Liver (tissue), 9 donors: ENCODE results near the gene TBC1D22B. TPM values are rescaled to one million over a fixed set of nuclear protein-coding genes. Genes with fewer than 3 reads are reported as not detected.

Experiments
- DNase-seq: peaks from one replicate; pipeline ENCODE4 v3.0.0-alpha.2; 2017; ENCODE audit warnings: low spot score
- H3K27ac ChIP-seq, 2 donors: one replicate each; pipeline ENCODE4 v1.7.0; 2013; ENCODE audit warnings: inconsistent platforms in 2 of 2, low read length in 2 of 2, control low read depth in 1 of 2, low read depth in 1 of 2, mild to moderate bottlenecking in 1 of 2
- H3K27me3 ChIP-seq, 4 donors: one replicate each; pipeline versions ENCODE4 v1.6.1 to v1.7.0; 2013; ENCODE audit warnings: low read length in 3 of 4, inconsistent platforms in 1 of 4, mild to moderate bottlenecking in 1 of 4, moderate library complexity in 1 of 4; ENCODE audit not compliant: control insufficient read depth in 4 of 4, insufficient read depth in 4 of 4
- H3K36me3 ChIP-seq, 4 donors: one replicate each; pipeline versions ENCODE4 v1.6.1 to v1.7.0; 2013; ENCODE audit warnings: low read length in 3 of 4, mild to moderate bottlenecking in 3 of 4, low read depth in 1 of 4, moderate library complexity in 1 of 4; ENCODE audit not compliant: control insufficient read depth in 4 of 4, insufficient read depth in 3 of 4
- H3K4me1 ChIP-seq, 4 donors: one replicate each; pipeline versions ENCODE4 v1.6.1 to v1.7.0; 2013; ENCODE audit warnings: low read length in 3 of 4, mild to moderate bottlenecking in 3 of 4, moderate library complexity in 1 of 4; ENCODE audit not compliant: control insufficient read depth in 4 of 4, insufficient read depth in 4 of 4
- H3K4me3 ChIP-seq, 3 donors: one replicate each; pipeline versions ENCODE4 v1.6.1 to v1.7.0; 2013; ENCODE audit warnings: low read length in 3 of 3, control low read depth in 1 of 3, low read depth in 1 of 3, mild to moderate bottlenecking in 1 of 3
- H3K9ac ChIP-seq, 2 donors: one replicate each; pipeline ENCODE4 v1.7.0; 2013; ENCODE audit warnings: low read length in 2 of 2, mild to moderate bottlenecking in 2 of 2, moderate library complexity in 2 of 2, control low read depth in 1 of 2, low read depth in 1 of 2
- H3K9me3 ChIP-seq, 4 donors: one replicate each; pipeline versions ENCODE4 v1.6.1 to v1.7.0; 2013; ENCODE audit warnings: low read length in 3 of 4; ENCODE audit not compliant: control insufficient read depth in 4 of 4
- ATF3 ChIP-seq: IDR thresholded peaks from 2 replicates; pipeline ENCODE4 v1.6.1; 2016; ENCODE audit warnings: antibody characterized with exemption
- EGR1 ChIP-seq, 2 donors: IDR thresholded peaks; 2 replicates each; pipeline ENCODE4 v1.6.1; 2016 to 2018; ENCODE audit warnings: antibody characterized with exemption in 2 of 2, low read depth in 2 of 2
- FOXA1 ChIP-seq: IDR thresholded peaks from 2 replicates; pipeline ENCODE4 v1.6.1; 2016; ENCODE audit warnings: antibody characterized with exemption
- FOXA2 ChIP-seq: IDR thresholded peaks from 2 replicates; pipeline ENCODE4 v1.6.1; 2016; ENCODE audit warnings: antibody characterized with exemption
- GABPA ChIP-seq, 2 donors: IDR thresholded peaks in 1 of 2; conservative IDR thresholded peaks in 1 of 2; 2 replicates each; pipeline ENCODE4 v1.6.1; 2016; ENCODE audit warnings: antibody characterized with exemption in 2 of 2, mild to moderate bottlenecking in 1 of 2, moderate library complexity in 1 of 2
- HNF4A ChIP-seq, 2 donors: conservative IDR thresholded peaks; 2 replicates each; pipeline ENCODE4 v1.6.1; 2016; ENCODE audit warnings: antibody characterized with exemption in 2 of 2, mild to moderate bottlenecking in 2 of 2
- HNF4G ChIP-seq: IDR thresholded peaks from 2 replicates; pipeline ENCODE4 v1.6.1; 2016; ENCODE audit warnings: antibody characterized with exemption
- JUND ChIP-seq, 2 donors: IDR thresholded peaks; 2 replicates each; pipeline ENCODE4 v1.6.1; 2016; ENCODE audit warnings: antibody characterized with exemption in 2 of 2
- NR2F2 ChIP-seq: IDR thresholded peaks from 2 replicates; pipeline ENCODE4 v1.6.1; 2016; ENCODE audit warnings: antibody characterized with exemption
- RAD21 ChIP-seq, 2 donors: IDR thresholded peaks; 2 replicates each; pipeline ENCODE4 v1.6.1; 2016; ENCODE audit warnings: antibody characterized with exemption in 2 of 2, mild to moderate bottlenecking in 2 of 2
- REST ChIP-seq: IDR thresholded peaks from 2 replicates; pipeline ENCODE4 v1.6.1; 2016; ENCODE audit warnings: antibody characterized with exemption, mild to moderate bottlenecking
- RXRA ChIP-seq, 2 donors: IDR thresholded peaks; 2 replicates each; pipeline ENCODE4 v1.6.1; 2017 to 2018; ENCODE audit warnings: antibody characterized with exemption in 2 of 2, mild to moderate bottlenecking in 1 of 2
- SP1 ChIP-seq: IDR thresholded peaks from 2 replicates; pipeline ENCODE4 v1.6.1; 2018; ENCODE audit warnings: antibody characterized with exemption, mild to moderate bottlenecking
- TAF1 ChIP-seq: conservative IDR thresholded peaks from 2 replicates; pipeline ENCODE4 v1.6.1; 2016; ENCODE audit warnings: antibody characterized with exemption, mild to moderate bottlenecking
- YY1 ChIP-seq: IDR thresholded peaks from 2 replicates; pipeline ENCODE4 v1.6.1; 2016; ENCODE audit warnings: antibody characterized with exemption, mild to moderate bottlenecking
- WGBS: extraction: QIAGEN DNeasy Blood & Tissue Kit; methylation state at CpG from one replicate; pipeline ENCODE4 v1.1.7; 2013; 5-methylcytosine and 5-hydroxymethylcytosine counted together
- polyA plus RNA-seq, 2 donors: library from polyadenylated mRNA; stranded (reverse) in 1 of 2; unstranded in 1 of 2; fragments of 200-250 nt in 1 of 2; fragments of >200 nt in 1 of 2; fragmentation: Nextera tagmentation in 1 of 2; extraction: Ambion mirVana in 1 of 2; gene quantifications; one replicate each; pipeline versions ENCODE4 v1.2.1 to v1.2.3, GENCODE V29; 2013 to 2015
- total RNA-seq, 2 donors: library from RNA; depleted of rRNA; stranded (reverse); fragments of >200 nt; gene quantifications; one replicate each; pipeline ENCODE4 v1.2.3, GENCODE V29; 2014
- TF ChIP-seq, protein P1 (sequence below): IDR thresholded peaks from 2 replicates; pipeline ENCODE4 v1.6.1; 2016; ENCODE audit warnings: antibody characterized with exemption
- TF ChIP-seq, protein P2 (sequence below): IDR thresholded peaks from 2 replicates; pipeline ENCODE4 v1.6.1; 2016; ENCODE audit warnings: antibody characterized with exemption
- TF ChIP-seq, protein P3 (sequence below): fragments of 150-350 bp; IDR thresholded peaks from 2 replicates; pipeline ENCODE4 v1.5.1; 2017; ENCODE audit warnings: improper control_type of control experiment, low read depth, low read length; ENCODE audit not compliant: missing input control
- donor health status: healthy.
- donor health status: healthy.
- donor health status: healthy.
- donor health status: healthy.
- donor health status: healthy.

Gene TBC1D22B
- total and polyA plus RNA-seq, 4 donors = 1.4 to 10.7 (median 1.9) TPM

- no peak overlapping the region for H3K4me3 ChIP-seq
- no peak for DNase-seq
- peaks cover 0 to 3% (median 0%) of the 10 kb centered on the region in 4 donors for H3K4me1 ChIP-seq
- no peaks in the 10 kb centered on the region for H3K27me3 ChIP-seq
- WGBS = 84% methylated on average over 2 of the region's 2 CpGs
- no peak for TF ChIP-seq GABPA (IDR thresholded peaks at IDR 0.05 in 1 of 2, conservative IDR thresholded peaks at IDR 0.05 in 1 of 2)
- TF ChIP-seq NR2F2 = no peak
- TF ChIP-seq JUND (IDR thresholded peaks at IDR 0.05) = no peak
- TF ChIP-seq, protein P1, sequence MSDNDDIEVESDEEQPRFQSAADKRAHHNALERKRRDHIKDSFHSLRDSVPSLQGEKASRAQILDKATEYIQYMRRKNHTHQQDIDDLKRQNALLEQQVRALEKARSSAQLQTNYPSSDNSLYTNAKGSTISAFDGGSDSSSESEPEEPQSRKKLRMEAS = no peak
- TF ChIP-seq RAD21 (IDR thresholded peaks at IDR 0.05) = no peak
- TF ChIP-seq ATF3 = no peak
- no peak for TF ChIP-seq YY1
- TF ChIP-seq SP1 = no peak
- no peak for TF ChIP-seq EGR1 (IDR thresholded peaks at IDR 0.05; ENCODE audit: low read depth in 2 of 2)
- TF ChIP-seq TAF1 = no peak
- TF ChIP-seq, protein P2, sequence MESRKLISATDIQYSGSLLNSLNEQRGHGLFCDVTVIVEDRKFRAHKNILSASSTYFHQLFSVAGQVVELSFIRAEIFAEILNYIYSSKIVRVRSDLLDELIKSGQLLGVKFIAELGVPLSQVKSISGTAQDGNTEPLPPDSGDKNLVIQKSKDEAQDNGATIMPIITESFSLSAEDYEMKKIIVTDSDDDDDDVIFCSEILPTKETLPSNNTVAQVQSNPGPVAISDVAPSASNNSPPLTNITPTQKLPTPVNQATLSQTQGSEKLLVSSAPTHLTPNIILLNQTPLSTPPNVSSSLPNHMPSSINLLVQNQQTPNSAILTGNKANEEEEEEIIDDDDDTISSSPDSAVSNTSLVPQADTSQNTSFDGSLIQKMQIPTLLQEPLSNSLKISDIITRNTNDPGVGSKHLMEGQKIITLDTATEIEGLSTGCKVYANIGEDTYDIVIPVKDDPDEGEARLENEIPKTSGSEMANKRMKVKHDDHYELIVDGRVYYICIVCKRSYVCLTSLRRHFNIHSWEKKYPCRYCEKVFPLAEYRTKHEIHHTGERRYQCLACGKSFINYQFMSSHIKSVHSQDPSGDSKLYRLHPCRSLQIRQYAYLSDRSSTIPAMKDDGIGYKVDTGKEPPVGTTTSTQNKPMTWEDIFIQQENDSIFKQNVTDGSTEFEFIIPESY = no peak
- no peak for TF ChIP-seq RXRA (IDR thresholded peaks at IDR 0.05)
- TF ChIP-seq, protein P3, sequence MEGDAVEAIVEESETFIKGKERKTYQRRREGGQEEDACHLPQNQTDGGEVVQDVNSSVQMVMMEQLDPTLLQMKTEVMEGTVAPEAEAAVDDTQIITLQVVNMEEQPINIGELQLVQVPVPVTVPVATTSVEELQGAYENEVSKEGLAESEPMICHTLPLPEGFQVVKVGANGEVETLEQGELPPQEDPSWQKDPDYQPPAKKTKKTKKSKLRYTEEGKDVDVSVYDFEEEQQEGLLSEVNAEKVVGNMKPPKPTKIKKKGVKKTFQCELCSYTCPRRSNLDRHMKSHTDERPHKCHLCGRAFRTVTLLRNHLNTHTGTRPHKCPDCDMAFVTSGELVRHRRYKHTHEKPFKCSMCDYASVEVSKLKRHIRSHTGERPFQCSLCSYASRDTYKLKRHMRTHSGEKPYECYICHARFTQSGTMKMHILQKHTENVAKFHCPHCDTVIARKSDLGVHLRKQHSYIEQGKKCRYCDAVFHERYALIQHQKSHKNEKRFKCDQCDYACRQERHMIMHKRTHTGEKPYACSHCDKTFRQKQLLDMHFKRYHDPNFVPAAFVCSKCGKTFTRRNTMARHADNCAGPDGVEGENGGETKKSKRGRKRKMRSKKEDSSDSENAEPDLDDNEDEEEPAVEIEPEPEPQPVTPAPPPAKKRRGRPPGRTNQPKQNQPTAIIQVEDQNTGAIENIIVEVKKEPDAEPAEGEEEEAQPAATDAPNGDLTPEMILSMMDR = no peak
- TF ChIP-seq FOXA2 = no peak
- TF ChIP-seq REST = no peak
- TF ChIP-seq HNF4G = no peak
- no peak for TF ChIP-seq HNF4A (conservative IDR thresholded peaks at IDR 0.05)
- TF ChIP-seq FOXA1 = no peak
- peaks cover 0 to 17% (median 6%) of the 10 kb centered on the region in 4 donors for H3K36me3 ChIP-seq
- no peaks in the 10 kb centered on the region for H3K9me3 ChIP-seq
- H3K27ac ChIP-seq = no peak overlapping the region
- no peak overlapping the region for H3K9ac ChIP-seq
Measured at GRCh38 chr6:37362101-37362828, 104.7 kb downstream of the TBC1D22B start.
